Osteocyte (in vitro differentiated cells): ENCODE measurements around the gene TFAM. TPM values are rescaled to one million over a fixed set of nuclear protein-coding genes. Genes with fewer than 3 reads are reported as not detected.
A peak's percentile ranks its signal among the peaks of the same experiment; 100 is the strongest.

Experiments used
- DNase-seq: peaks from one replicate; pipeline ENCODE4 v3.0.0; 2021; ENCODE audit warnings: mixed read lengths; ENCODE audit not compliant: unreplicated experiment; ENCODE audit errors: extremely low spot score
- H3K27ac Mint-ChIP-seq: one replicate; pipeline ENCODE4 v1.8.0; 2021; ENCODE audit warnings: mild to moderate bottlenecking, mixed read lengths; ENCODE audit not compliant: unreplicated experiment
- H3K27me3 Mint-ChIP-seq: one replicate; pipeline ENCODE4 v1.8.0; 2021; ENCODE audit warnings: mixed read lengths; ENCODE audit not compliant: unreplicated experiment
- H3K36me3 Mint-ChIP-seq: one replicate; pipeline ENCODE4 v1.8.0; 2021; ENCODE audit warnings: mixed read lengths; ENCODE audit not compliant: unreplicated experiment
- H3K4me1 Mint-ChIP-seq: one replicate; pipeline ENCODE4 v1.8.0; 2021; ENCODE audit warnings: mixed read lengths; ENCODE audit not compliant: unreplicated experiment
- H3K4me3 Mint-ChIP-seq: one replicate; pipeline ENCODE4 v1.8.0; 2021; ENCODE audit warnings: mild to moderate bottlenecking, moderate library complexity, mixed read lengths; ENCODE audit not compliant: unreplicated experiment
- H3K9me3 Mint-ChIP-seq: one replicate; pipeline ENCODE4 v1.8.0; 2021; ENCODE audit warnings: mixed read lengths; ENCODE audit not compliant: unreplicated experiment
- CTCF ChIP-seq: fragments of 200-600 bp; sonication (generic); IDR thresholded peaks from 2 replicates; pipeline ENCODE4 v1.5.0; 2021; ENCODE audit warnings: antibody characterized with exemption, mild to moderate bottlenecking, moderate library complexity
- total RNA-seq: library from RNA; stranded (reverse); gene quantifications from 2 replicates; pipeline ENCODE4 v1.2.1, GENCODE V29; 2021

The TFAM gene
- total RNA-seq, 1 donor from 2014 or later = 19.6 TPM

- Mint-ChIP-seq H3K36me3 (peaks cover 7% of the 10 kb centered on the region), H3K4me3 (no peak overlapping the region), H3K4me1 (no peaks in the 10 kb centered on the region), H3K27me3 (no peaks in the 10 kb centered on the region), H3K27ac (no peak overlapping the region), H3K9me3 (no peaks in the 10 kb centered on the region)
- TF ChIP-seq CTCF = no peak
- no peak for DNase-seq
These were observed 12.4 kb upstream of the TFAM start for GRCh38 chr10:58372607-58373441.

GRCh38 chr10:58373442-58373827, 11.8 kb upstream of the TFAM start:
- H3K9me3 Mint-ChIP-seq = no peaks in the 10 kb centered on the region
- no peak overlapping the region for H3K27ac Mint-ChIP-seq

GRCh38 chr10:58382489-58382995, 2.7 kb upstream of the TFAM start:
- DNase-seq = no peak
- H3K9me3 Mint-ChIP-seq = no peaks in the 10 kb centered on the region
- H3K4me1 Mint-ChIP-seq = peaks cover 21% of the 10 kb centered on the region
- peaks cover 3% of the 10 kb centered on the region for H3K36me3 Mint-ChIP-seq
- TF ChIP-seq CTCF = no peak
- H3K27me3 Mint-ChIP-seq = no peaks in the 10 kb centered on the region
- no peak overlapping the region for H3K27ac Mint-ChIP-seq
- no peak overlapping the region for H3K4me3 Mint-ChIP-seq

More at GRCh38 chr10:58373442-58373827, 11.8 kb upstream of the TFAM start:
- Mint-ChIP-seq H3K36me3 (peaks cover 6% of the 10 kb centered on the region), H3K4me1 (no peaks in the 10 kb centered on the region), H3K27me3 (no peaks in the 10 kb centered on the region), H3K4me3 (no peak overlapping the region)
- no peak for DNase-seq
- no peak for TF ChIP-seq CTCF

- peaks cover 21% of the 10 kb centered on the region for H3K4me1 Mint-ChIP-seq
- no peaks in the 10 kb centered on the region for H3K9me3 Mint-ChIP-seq
- H3K27ac Mint-ChIP-seq = peak overlapping the region; percentile 98
- no peak for DNase-seq
- H3K4me3 Mint-ChIP-seq = peak overlapping the region; percentile 100
- H3K27me3 Mint-ChIP-seq = no peaks in the 10 kb centered on the region
- H3K36me3 Mint-ChIP-seq = peaks cover 11% of the 10 kb centered on the region
- TF ChIP-seq CTCF = no peak
These were observed 1.1 kb upstream of the TFAM start for GRCh38 chr10:58384095-58384494.

GRCh38 chr10:58384544-58384998, 639 bp upstream of the TFAM start:
- Mint-ChIP-seq H3K36me3 (peaks cover 12% of the 10 kb centered on the region), H3K27ac (peak overlapping the region; percentile 98), H3K4me3 (peak overlapping the region; percentile 100), H3K27me3 (no peaks in the 10 kb centered on the region), H3K9me3 (no peaks in the 10 kb centered on the region), H3K4me1 (peaks cover 21% of the 10 kb centered on the region)
- DNase-seq = no peak
- no peak for TF ChIP-seq CTCF
